CD4-positive, alpha-beta T cell (primary cell): ENCODE results near the gene RALGPS2. TPM values are rescaled to one million over a fixed set of nuclear protein-coding genes. Genes with fewer than 3 reads are reported as not detected.
"Not testable (repeated sequence)": the region's sequence is repeated elsewhere in the genome, so short reads cannot be mapped to it uniquely, and the experiment has no call there.

ENCODE experiments used
- ATAC-seq: fragments of 200-7000 bp; cut with Tn5 transposase; one replicate; pipeline ENCODE4 v1.10.0; 2022; ENCODE audit warnings: mild to moderate bottlenecking; ENCODE audit not compliant: poor library complexity
- CTCF ChIA-PET: fragments of 350-600 bp; sonication (Branson Sonifier 250); formaldehyde crosslinking; loops from one replicate; lab custom pipeline; 2021; ENCODE audit warnings: antibody characterized with exemption, inconsistent platforms; lab: Charles Lee
- POLR2A ChIA-PET: fragments of 350-600 bp; sonication (Branson Sonifier 250); formaldehyde crosslinking; loops from one replicate; lab custom pipeline; 2021; ENCODE audit warnings: antibody characterized with exemption, inconsistent platforms; lab: Charles Lee
- DNase-seq, 14 experiments: peaks; one replicate each; pipeline ENCODE4 v3.0.0-alpha.2; 2013 to 2020; ENCODE audit warnings: mixed read lengths in 2 of 14
- H3K27ac ChIP-seq, 2 donors: one replicate each; pipeline versions ENCODE4 v1.5.1 to v1.7.0; 2013; ENCODE audit warnings: low read length in 2 of 2, low read depth in 1 of 2, mild to moderate bottlenecking in 1 of 2
- H3K27me3 ChIP-seq, 2 experiments: 1 replicate in 1 of 2; 2 replicates in 1 of 2; pipeline versions ENCODE4 v1.6.1 to v1.7.0; 2013; ENCODE audit warnings: low read length in 2 of 2, control low read depth in 1 of 2, mild to moderate bottlenecking in 1 of 2, moderate library complexity in 1 of 2; ENCODE audit not compliant: insufficient read depth in 2 of 2, control insufficient read depth in 1 of 2
- H3K36me3 ChIP-seq: one replicate; pipeline ENCODE4 v1.6.1; 2013; ENCODE audit warnings: low read length, control low read depth; ENCODE audit not compliant: insufficient read depth
- H3K4me1 ChIP-seq: one replicate; pipeline ENCODE4 v1.6.1; 2013; ENCODE audit warnings: low read length, control low read depth; ENCODE audit not compliant: insufficient read depth
- H3K4me3 ChIP-seq: one replicate; pipeline ENCODE4 v1.5.1; 2013; ENCODE audit warnings: mild to moderate bottlenecking, low read length, moderate library complexity
- H3K9me3 ChIP-seq, 2 experiments: 1 replicate in 1 of 2; 2 replicates in 1 of 2; pipeline versions ENCODE4 v1.6.1 to v1.7.0; 2013; ENCODE audit warnings: low read length in 2 of 2, mild to moderate bottlenecking in 2 of 2, control low read depth in 1 of 2, moderate library complexity in 1 of 2; ENCODE audit not compliant: control insufficient read depth in 1 of 2, insufficient read depth in 1 of 2
- H3K27ac Mint-ChIP-seq: one replicate; pipeline ENCODE4 v1.8.0; 2020; ENCODE audit warnings: mixed read lengths
- H3K27me3 Mint-ChIP-seq: one replicate; pipeline ENCODE4 v1.8.0; 2021; ENCODE audit warnings: mixed read lengths
- H3K36me3 Mint-ChIP-seq: one replicate; pipeline ENCODE4 v1.8.0; 2021; ENCODE audit warnings: low read depth, mixed read lengths
- H3K4me1 Mint-ChIP-seq: one replicate; pipeline ENCODE4 v1.8.0; 2021; ENCODE audit warnings: low read depth, mixed read lengths
- H3K4me3 Mint-ChIP-seq: one replicate; pipeline ENCODE4 v1.8.0; 2020; ENCODE audit warnings: mild to moderate bottlenecking, mixed read lengths
- H3K9me3 Mint-ChIP-seq: one replicate; pipeline ENCODE4 v1.8.0; 2020; ENCODE audit warnings: mixed read lengths
- intact Hi-C, 2 experiments: fragments of 100-400 bp; cut with DNase I in 1 of 2; cut with micrococcal nuclease in 1 of 2; formaldehyde crosslinking; loops; one replicate each; pipeline versions ENCODE4 v1.15.1 to v1.9.0; 2023 to 2025; cut with DNase I, micrococcal nuclease
- total RNA-seq, 174 experiments: library from RNA in 2 of 174; stranded (reverse) in 2 of 174; gene quantifications; one replicate each; pipeline ENCODE4 v1.2.3 and lab custom pipeline; 2021 to 2026
- TF ChIP-seq, protein P1 (sequence below): fragments of 200-600 bp; IDR thresholded peaks from one replicate; pipeline ENCODE4 v1.8.0; 2022; ENCODE audit warnings: antibody characterized with exemption, mild to moderate bottlenecking

RALGPS2 gene
- total RNA-seq, 2 experiments from 2014 or later = 8.6 to 10.8 TPM

DNA sequence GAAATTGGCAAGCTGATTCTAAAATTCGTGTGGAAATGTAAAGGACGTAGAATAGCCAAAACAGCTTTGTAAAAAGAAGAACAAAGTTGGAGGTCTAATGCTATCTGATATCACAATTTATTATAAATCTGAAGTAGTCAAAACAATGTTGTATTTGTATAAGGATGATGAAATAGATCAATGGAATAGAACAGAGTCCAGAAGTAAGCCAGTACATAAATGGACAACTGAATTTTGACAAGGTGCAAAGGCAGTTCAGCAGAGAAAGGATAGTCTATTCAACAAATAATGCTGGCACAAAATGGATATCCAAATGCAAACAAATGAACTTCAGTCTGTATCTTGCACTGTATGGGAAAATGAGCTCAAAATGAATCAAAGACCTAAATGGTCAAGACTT lies 20.2 kb downstream of the RALGPS2 start:
- no peaks in the 10 kb centered on the region for H3K4me1 ChIP-seq
- ChIA-PET CTCF (interaction anchor here (0.7 kb wide), 1 partner anchor 85 kb away, joined by 3 read pairs; no protein-coding TSS in a partner anchor), POLR2A (no interaction called here)
- no peaks in the 10 kb centered on the region for H3K4me1 Mint-ChIP-seq
- H3K27me3 ChIP-seq = no peaks in the 10 kb centered on the region
- H3K4me3 ChIP-seq = no peak overlapping the region
- no peaks in the 10 kb centered on the region for H3K9me3 Mint-ChIP-seq
- H3K9me3 ChIP-seq = peaks cover 0 to 4% of the 10 kb centered on the region in 2 experiments
- intact Hi-C loops = no loop called here
- peaks cover 42% of the 10 kb centered on the region for H3K36me3 Mint-ChIP-seq
- H3K27ac ChIP-seq = no peak overlapping the region
- TF ChIP-seq, protein P1, sequence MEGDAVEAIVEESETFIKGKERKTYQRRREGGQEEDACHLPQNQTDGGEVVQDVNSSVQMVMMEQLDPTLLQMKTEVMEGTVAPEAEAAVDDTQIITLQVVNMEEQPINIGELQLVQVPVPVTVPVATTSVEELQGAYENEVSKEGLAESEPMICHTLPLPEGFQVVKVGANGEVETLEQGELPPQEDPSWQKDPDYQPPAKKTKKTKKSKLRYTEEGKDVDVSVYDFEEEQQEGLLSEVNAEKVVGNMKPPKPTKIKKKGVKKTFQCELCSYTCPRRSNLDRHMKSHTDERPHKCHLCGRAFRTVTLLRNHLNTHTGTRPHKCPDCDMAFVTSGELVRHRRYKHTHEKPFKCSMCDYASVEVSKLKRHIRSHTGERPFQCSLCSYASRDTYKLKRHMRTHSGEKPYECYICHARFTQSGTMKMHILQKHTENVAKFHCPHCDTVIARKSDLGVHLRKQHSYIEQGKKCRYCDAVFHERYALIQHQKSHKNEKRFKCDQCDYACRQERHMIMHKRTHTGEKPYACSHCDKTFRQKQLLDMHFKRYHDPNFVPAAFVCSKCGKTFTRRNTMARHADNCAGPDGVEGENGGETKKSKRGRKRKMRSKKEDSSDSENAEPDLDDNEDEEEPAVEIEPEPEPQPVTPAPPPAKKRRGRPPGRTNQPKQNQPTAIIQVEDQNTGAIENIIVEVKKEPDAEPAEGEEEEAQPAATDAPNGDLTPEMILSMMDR = no peak
- no peak overlapping the region for H3K27ac Mint-ChIP-seq
- H3K4me3 Mint-ChIP-seq = no peak overlapping the region
- DNase-seq (no peak), ATAC-seq (no peak)
- no peaks in the 10 kb centered on the region for H3K36me3 ChIP-seq
- no peaks in the 10 kb centered on the region for H3K27me3 Mint-ChIP-seq

DNA sequence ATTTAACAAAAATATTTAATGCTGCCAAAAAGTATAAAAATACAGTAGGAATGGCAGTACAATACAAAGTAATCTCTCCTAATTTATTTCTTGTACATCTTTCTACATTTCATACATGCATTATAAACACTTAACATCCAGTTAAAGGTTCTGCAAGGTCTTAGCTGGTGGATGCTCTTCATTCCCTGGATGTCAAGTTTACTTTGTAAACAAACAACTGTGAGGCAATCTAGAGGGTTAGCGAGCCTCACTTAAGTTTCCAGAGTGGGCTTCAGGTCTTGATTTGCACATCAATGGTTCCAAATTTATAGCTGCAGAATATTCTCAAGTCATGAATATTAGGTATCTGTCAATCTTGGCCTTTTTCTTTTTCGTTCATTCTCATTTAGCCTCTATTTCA lies 21.3 kb downstream of the RALGPS2 start:
- POLR2A ChIA-PET = no interaction called here
- Mint-ChIP-seq H3K36me3 (peaks cover 31% of the 10 kb centered on the region), H3K4me1 (no peaks in the 10 kb centered on the region), H3K27me3 (no peaks in the 10 kb centered on the region), H3K9me3 (no peaks in the 10 kb centered on the region), H3K4me3 (no peak overlapping the region), H3K27ac (no peak overlapping the region)
- CTCF ChIA-PET = interaction anchor here (0.6 kb wide), 1 partner anchor 200 kb away, joined by 3 read pairs; no protein-coding TSS in a partner anchor
- TF ChIP-seq, protein P1 = no peak
- no peak for ATAC-seq
- H3K9me3 ChIP-seq = peaks cover 0 to 4% of the 10 kb centered on the region in 2 experiments
- no peak for DNase-seq
- H3K27ac ChIP-seq = no peak overlapping the region
- intact Hi-C loops = no loop called here
- no peaks in the 10 kb centered on the region for H3K27me3 ChIP-seq
- H3K4me1 ChIP-seq = no peaks in the 10 kb centered on the region
- no peak overlapping the region for H3K4me3 ChIP-seq
- H3K36me3 ChIP-seq = no peaks in the 10 kb centered on the region

GRCh38 chr1:178747361-178747760 lies 22.3 kb downstream of the RALGPS2 start:
- DNase-seq, H3K4me1 ChIP-seq, intact Hi-C loops, POLR2A ChIA-PET, H3K4me3 ChIP-seq, H3K4me1 Mint-ChIP-seq, H3K27me3 Mint-ChIP-seq, H3K9me3 Mint-ChIP-seq, ATAC-seq, H3K9me3 ChIP-seq, H3K27ac Mint-ChIP-seq, H3K27ac ChIP-seq, H3K36me3 ChIP-seq, H3K27me3 ChIP-seq, H3K4me3 Mint-ChIP-seq: not testable (repeated sequence)
- CTCF ChIA-PET = interaction anchor here (0.7 kb wide), 1 partner anchor 20 kb away, joined by 3 read pairs; no protein-coding TSS in a partner anchor
- H3K36me3 Mint-ChIP-seq = peaks cover 21% of the 10 kb centered on the region
